Trophoblast cell (in vitro differentiated cells and primary cell): ENCODE data around the gene RAPGEF2.
A peak's percentile ranks its signal among the peaks of the same experiment; 100 is the strongest.

Experiments
- DNase-seq, 2 donors: peaks; one replicate each; pipeline ENCODE4 v3.0.0-alpha.2; 2016
- H2AFZ ChIP-seq: 2 replicates; pipeline ENCODE4 v1.6.1; 2013; ENCODE audit warnings: low read length, moderate library complexity, mild to moderate bottlenecking; ENCODE audit not compliant: insufficient read depth, poor library complexity
- H2AK5ac ChIP-seq: 2 replicates; pipeline ENCODE4 v1.6.1; 2013; ENCODE audit warnings: mild to moderate bottlenecking, low read length
- H2BK120ac ChIP-seq: 2 replicates; pipeline ENCODE4 v1.6.1; 2013; ENCODE audit warnings: low read length, mild to moderate bottlenecking, moderate library complexity; ENCODE audit not compliant: insufficient read depth, poor library complexity
- H2BK12ac ChIP-seq: 2 replicates; pipeline ENCODE4 v1.6.1; 2013; ENCODE audit warnings: mild to moderate bottlenecking, low read length, moderate library complexity
- H2BK5ac ChIP-seq: 2 replicates; pipeline ENCODE4 v1.6.1; 2013; ENCODE audit warnings: low read length, low read depth, moderate library complexity, mild to moderate bottlenecking; ENCODE audit not compliant: poor library complexity
- H3K14ac ChIP-seq: 2 replicates; pipeline ENCODE4 v1.6.1; 2013; ENCODE audit warnings: mild to moderate bottlenecking, low read length
- H3K18ac ChIP-seq: 2 replicates; pipeline ENCODE4 v1.6.1; 2013; ENCODE audit warnings: mild to moderate bottlenecking, low read length
- H3K23ac ChIP-seq: 2 replicates; pipeline ENCODE4 v1.6.1; 2013; ENCODE audit warnings: low read length
- H3K27ac ChIP-seq: 2 replicates; pipeline ENCODE4 v1.5.1; 2013; ENCODE audit warnings: low read depth, mild to moderate bottlenecking, inconsistent platforms, low read length, moderate library complexity
- H3K27me3 ChIP-seq: 2 replicates; pipeline ENCODE4 v1.6.1; 2013; ENCODE audit warnings: inconsistent platforms, mild to moderate bottlenecking, low read length, moderate library complexity; ENCODE audit not compliant: insufficient read depth
- H3K36me3 ChIP-seq, 2 experiments: 1 replicate in 1 of 2; 2 replicates in 1 of 2; pipeline ENCODE4 v1.6.1; 2013; ENCODE audit warnings: low read length in 2 of 2, mild to moderate bottlenecking in 2 of 2, moderate library complexity in 1 of 2; ENCODE audit not compliant: insufficient read depth in 2 of 2, control insufficient read depth in 1 of 2
- H3K4ac ChIP-seq: 2 replicates; pipeline ENCODE4 v1.6.1; 2013; ENCODE audit warnings: low read depth, mild to moderate bottlenecking, low read length, moderate library complexity
- H3K4me1 ChIP-seq, 2 experiments: 1 replicate in 1 of 2; 2 replicates in 1 of 2; pipeline ENCODE4 v1.6.1; 2013; ENCODE audit warnings: low read length in 2 of 2, mild to moderate bottlenecking in 2 of 2, moderate library complexity in 1 of 2; ENCODE audit not compliant: insufficient read depth in 2 of 2, control insufficient read depth in 1 of 2
- H3K4me2 ChIP-seq: 2 replicates; pipeline ENCODE4 v1.6.1; 2013; ENCODE audit warnings: inconsistent platforms, mild to moderate bottlenecking, low read length, moderate library complexity
- H3K4me3 ChIP-seq: 2 replicates; pipeline ENCODE4 v1.5.1; 2013; ENCODE audit warnings: mild to moderate bottlenecking, low read depth, low read length, inconsistent platforms
- H3K79me1 ChIP-seq: one replicate; pipeline ENCODE4 v1.6.1; 2013; ENCODE audit warnings: low read length
- H3K79me2 ChIP-seq: 2 replicates; pipeline ENCODE4 v1.6.1; 2013; ENCODE audit warnings: low read length, mild to moderate bottlenecking; ENCODE audit not compliant: control insufficient read depth, insufficient read depth, poor library complexity
- H3K9ac ChIP-seq: 2 replicates; pipeline ENCODE4 v1.6.1; 2013; ENCODE audit warnings: mild to moderate bottlenecking, low read length
- H3K9me3 ChIP-seq: 2 replicates; pipeline ENCODE4 v1.6.1; 2013; ENCODE audit warnings: low read depth, mild to moderate bottlenecking, control low read depth, inconsistent platforms, low read length; ENCODE audit not compliant: insufficient read depth
- H4K12ac ChIP-seq: 2 replicates; pipeline ENCODE4 v1.6.1; 2013; ENCODE audit warnings: low read depth, mild to moderate bottlenecking, low read length, moderate library complexity
- H4K8ac ChIP-seq: 2 replicates; pipeline ENCODE4 v1.6.1; 2013; ENCODE audit warnings: low read depth, mild to moderate bottlenecking, low read length, moderate library complexity
- H4K91ac ChIP-seq: one replicate; pipeline ENCODE4 v1.6.1; 2013; ENCODE audit warnings: low read depth, mild to moderate bottlenecking, low read length, moderate library complexity
- WGBS: extraction: QIAGEN DNeasy Blood & Tissue Kit; methylation state at CpG from one replicate; pipeline ENCODE4 v1.1.7; 2013; ENCODE audit warnings: missing lambda C conversion rate; ENCODE audit not compliant: insufficient read length, insufficient coverage; ENCODE audit errors: extremely low coverage; 5-methylcytosine and 5-hydroxymethylcytosine counted together

RAPGEF2 gene

DNA sequence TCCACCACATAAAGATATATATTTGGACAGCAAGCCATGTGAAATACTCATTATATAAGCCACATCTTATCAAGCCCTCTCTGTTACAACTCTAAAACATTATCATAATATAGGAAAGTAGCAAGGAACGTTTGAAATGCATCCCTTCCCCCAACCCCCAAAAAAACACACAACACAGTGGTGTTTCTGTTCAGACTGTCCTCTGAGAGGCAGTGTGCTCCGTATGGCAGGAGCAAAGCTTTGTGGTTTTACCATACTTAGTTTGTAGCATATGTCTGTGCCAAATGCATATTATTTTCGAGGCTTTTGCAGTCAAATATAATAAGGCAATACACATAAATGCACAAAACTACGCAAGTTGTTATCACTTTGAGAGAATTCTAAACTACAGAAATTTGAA is 194.2 kb downstream of the RAPGEF2 start:
- Histone ChIP-seq H3K36me3 (no peaks in the 10 kb centered on the region), H3K23ac (no peak overlapping the region), H3K79me1 (no peaks in the 10 kb centered on the region), H3K27me3 (no peaks in the 10 kb centered on the region), H3K14ac (no peak overlapping the region), H3K4ac (no peak overlapping the region), H4K91ac (no peak overlapping the region), H3K9me3 (no peaks in the 10 kb centered on the region), H2BK5ac (no peak overlapping the region), H2BK120ac (no peak overlapping the region), H2AK5ac (no peak overlapping the region), H2AFZ (no peak overlapping the region), H3K27ac (no peak overlapping the region), H4K8ac (no peak overlapping the region), H3K18ac (no peak overlapping the region), H3K4me2 (no peak overlapping the region), H3K9ac (no peak overlapping the region), H3K79me2 (no peaks in the 10 kb centered on the region), H4K12ac (no peak overlapping the region), H3K4me1 (no peaks in the 10 kb centered on the region), H3K4me3 (no peak overlapping the region), H2BK12ac (no peak overlapping the region)
- DNase-seq: no peak
- WGBS: no CpG with 5 or more reads among the region's 4 CpGs

DNA sequence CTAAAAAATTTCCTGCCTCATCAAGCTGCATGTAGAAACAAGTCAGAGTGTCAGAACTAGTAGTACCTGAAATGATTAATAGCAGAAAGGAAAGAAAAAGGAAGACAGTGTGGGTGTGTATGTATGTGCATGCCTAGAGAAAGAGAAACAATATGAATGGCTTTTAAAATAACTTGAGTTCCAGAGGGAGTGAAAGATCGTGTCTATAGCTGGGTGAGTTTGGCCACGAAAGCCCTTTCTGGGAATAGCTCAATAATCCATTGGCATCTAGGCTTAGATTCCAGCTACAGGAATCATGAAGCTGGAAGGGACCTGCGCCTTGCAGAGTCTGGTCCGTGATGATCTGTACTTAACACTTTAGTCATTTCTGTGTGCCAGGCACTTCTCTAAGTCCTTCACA is 195.6 kb downstream of the RAPGEF2 start:
- Histone ChIP-seq H3K36me3 (no peaks in the 10 kb centered on the region), H2BK120ac (no peak overlapping the region), H2BK5ac (no peak overlapping the region), H3K4ac (no peak overlapping the region), H3K4me2 (no peak overlapping the region), H3K9ac (no peak overlapping the region), H3K4me3 (no peak overlapping the region), H4K8ac (no peak overlapping the region), H3K18ac (no peak overlapping the region), H2AFZ (no peak overlapping the region), H3K4me1 (no peaks in the 10 kb centered on the region), H4K12ac (no peak overlapping the region), H2AK5ac (no peak overlapping the region), H2BK12ac (no peak overlapping the region), H4K91ac (no peak overlapping the region), H3K23ac (no peak overlapping the region), H3K79me2 (no peaks in the 10 kb centered on the region), H3K79me1 (no peaks in the 10 kb centered on the region), H3K14ac (no peak overlapping the region), H3K27me3 (no peaks in the 10 kb centered on the region), H3K9me3 (no peaks in the 10 kb centered on the region), H3K27ac (no peak overlapping the region)
- WGBS: no CpG with 5 or more reads among the region's 4 CpGs
- DNase-seq: peak in 1 of 2 donors; percentile 11

DNA sequence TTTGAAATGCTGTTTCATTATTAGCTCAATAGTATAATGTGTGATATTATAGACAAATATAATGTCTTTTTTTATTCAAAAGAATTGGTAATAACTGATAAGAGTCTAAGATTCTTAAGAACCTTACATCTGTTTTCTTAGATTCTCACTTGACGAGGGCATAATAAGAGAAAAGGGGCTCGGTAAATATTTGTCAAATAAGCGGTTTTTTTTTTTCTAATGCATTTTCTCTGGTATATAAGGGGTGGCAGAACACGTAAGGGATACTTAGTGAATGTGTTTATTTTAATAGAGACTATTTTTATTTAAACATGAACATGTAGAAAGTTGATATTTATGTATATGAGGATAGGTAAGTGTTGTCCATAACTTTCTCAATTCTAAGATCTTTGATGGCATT is 200.6 kb downstream of the RAPGEF2 start:
- no peak for DNase-seq
- H3K79me1 ChIP-seq: no peaks in the 10 kb centered on the region
- no peak overlapping the region for H2BK5ac ChIP-seq
- no CpG with 5 or more reads among the region's 4 CpGs for WGBS
- H2AK5ac ChIP-seq: no peak overlapping the region
- H3K9me3 ChIP-seq: no peaks in the 10 kb centered on the region
- H3K18ac ChIP-seq: no peak overlapping the region
- H3K4me2 ChIP-seq: no peak overlapping the region
- no peak overlapping the region for H3K4me3 ChIP-seq
- no peak overlapping the region for H2BK120ac ChIP-seq
- H2BK12ac ChIP-seq: no peak overlapping the region
- no peaks in the 10 kb centered on the region for H3K4me1 ChIP-seq
- no peak overlapping the region for H3K9ac ChIP-seq
- no peaks in the 10 kb centered on the region for H3K79me2 ChIP-seq
- H3K27ac ChIP-seq: no peak overlapping the region
- H2AFZ ChIP-seq: no peak overlapping the region
- no peak overlapping the region for H4K91ac ChIP-seq
- no peak overlapping the region for H3K23ac ChIP-seq
- no peak overlapping the region for H3K4ac ChIP-seq
- H3K14ac ChIP-seq: no peak overlapping the region
- no peaks in the 10 kb centered on the region for H3K36me3 ChIP-seq
- H4K8ac ChIP-seq: no peak overlapping the region
- H4K12ac ChIP-seq: no peak overlapping the region
- no peaks in the 10 kb centered on the region for H3K27me3 ChIP-seq

DNA sequence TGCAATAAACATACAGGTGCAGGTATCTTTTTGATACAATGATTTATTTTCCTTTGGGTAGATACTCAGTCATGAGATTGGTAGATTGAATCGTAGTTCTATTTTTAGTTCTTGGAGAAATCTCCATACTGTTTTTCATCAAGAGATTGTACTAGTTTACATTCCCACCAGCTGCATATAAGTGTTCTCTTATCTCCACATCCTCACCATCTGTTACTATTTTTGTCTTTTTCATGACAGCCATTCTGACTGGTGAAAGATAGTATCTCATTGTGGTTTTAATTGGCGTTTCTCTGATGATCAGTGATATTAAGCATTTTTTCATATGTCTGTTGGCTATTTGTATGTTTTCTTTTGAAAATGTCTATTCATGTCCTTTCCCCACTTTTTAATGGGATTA is 202.2 kb downstream of the RAPGEF2 start:
- Histone ChIP-seq H2AK5ac (no peak overlapping the region), H3K14ac (no peak overlapping the region), H4K12ac (no peak overlapping the region), H3K4me2 (no peak overlapping the region), H2BK12ac (no peak overlapping the region), H2AFZ (no peak overlapping the region), H3K36me3 (no peaks in the 10 kb centered on the region), H3K23ac (no peak overlapping the region), H3K4me1 (no peaks in the 10 kb centered on the region), H3K79me2 (no peaks in the 10 kb centered on the region), H3K18ac (no peak overlapping the region), H3K4me3 (no peak overlapping the region), H3K27me3 (no peaks in the 10 kb centered on the region), H3K9ac (no peak overlapping the region), H2BK5ac (no peak overlapping the region), H3K4ac (no peak overlapping the region), H4K8ac (no peak overlapping the region), H3K9me3 (no peaks in the 10 kb centered on the region), H3K27ac (no peak overlapping the region), H3K79me1 (no peaks in the 10 kb centered on the region), H4K91ac (no peak overlapping the region), H2BK120ac (no peak overlapping the region)
- no CpG with 5 or more reads among the region's 2 CpGs for WGBS
- DNase-seq: no peak
